Activated CD4-positive, alpha-beta T cell treated with anti-CD3 and anti-CD28 coated beads for 1 hour (primary cell): ENCODE data around the gene TIFAB.

Experiments used
- DNase-seq: peaks from one replicate; pipeline ENCODE4 v3.0.0-alpha.2; 2020

TIFAB gene

GRCh38 chr5:135481387-135481786 lies 29.2 kb upstream of the TIFAB start:
- no peak for DNase-seq

- no peak for DNase-seq
These were observed 28.4 kb upstream of the TIFAB start for GRCh38 chr5:135480511-135480910.

GRCh38 chr5:135478938-135479337 lies 26.8 kb upstream of the TIFAB start:
- DNase-seq: no peak

DNA sequence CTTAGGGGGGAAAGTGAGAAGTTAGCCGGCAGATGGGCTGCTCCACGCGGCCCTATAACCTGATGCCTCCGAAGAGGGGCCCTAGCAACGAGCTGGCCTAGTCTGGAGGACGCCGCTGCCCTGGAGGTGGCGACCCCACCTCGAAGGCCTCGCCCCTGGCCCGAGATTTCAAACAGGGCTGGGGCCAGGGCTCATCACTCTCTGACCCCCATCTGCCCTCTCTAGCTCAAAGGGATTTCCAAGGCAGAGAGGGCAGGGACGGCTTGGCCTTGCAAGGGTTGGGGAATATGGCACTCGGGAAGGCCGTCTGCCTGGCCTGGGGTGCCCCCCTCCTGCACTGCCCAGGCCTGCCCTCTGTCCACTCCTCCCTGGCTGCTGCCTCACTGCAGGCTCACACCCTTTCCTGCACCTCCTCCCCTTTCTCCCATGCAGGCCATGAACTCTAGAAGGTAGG lies 25.5 kb upstream of the TIFAB start:
- no peak for DNase-seq

DNA sequence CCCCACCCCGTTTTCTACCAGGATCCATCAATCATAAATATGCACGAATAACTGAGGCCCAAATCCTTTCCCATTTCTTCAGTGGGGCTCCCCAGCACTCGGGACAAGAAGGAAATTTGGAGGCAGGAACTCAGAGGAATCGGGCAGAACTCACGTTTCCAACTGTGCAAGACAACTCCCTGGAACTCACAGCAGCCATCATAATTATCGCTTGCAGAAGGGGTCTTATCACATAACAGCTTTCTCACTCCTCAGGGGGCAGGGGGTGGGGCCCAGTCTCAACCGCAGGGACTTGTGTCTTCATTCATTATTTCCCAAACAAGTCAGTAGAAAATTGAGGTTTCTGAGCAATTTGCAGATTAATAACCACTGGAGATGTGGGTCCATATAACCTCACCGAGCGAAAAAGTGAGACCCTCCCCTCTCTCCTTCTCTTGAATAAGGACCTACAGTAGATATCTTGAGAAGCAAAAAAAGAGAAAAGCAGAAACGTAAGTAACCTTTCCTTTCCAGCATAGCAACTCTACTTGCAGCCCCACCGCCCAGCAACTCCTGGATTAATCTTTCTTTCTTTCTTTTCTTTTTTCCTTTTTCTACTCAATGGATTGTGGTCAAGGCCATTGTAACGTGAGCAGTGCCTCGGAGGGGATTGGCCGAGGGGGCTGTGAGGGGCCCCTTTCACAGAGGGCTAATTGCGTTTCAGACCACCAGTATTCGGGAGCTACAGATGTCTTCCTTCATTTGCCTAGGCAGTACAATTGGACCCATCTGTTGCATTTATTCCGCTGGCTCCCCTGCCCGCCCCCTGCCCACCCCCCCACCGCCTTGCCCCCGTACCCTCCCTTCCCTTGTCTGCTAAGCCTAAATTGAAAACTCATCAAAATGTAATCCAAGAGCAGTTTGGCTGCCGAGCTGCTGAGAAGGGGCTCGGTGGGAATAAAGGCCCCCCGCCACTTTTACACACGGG lies 24.7 kb upstream of the TIFAB start:
- DNase-seq: no peak

GRCh38 chr5:135473956-135474670 lies 22.0 kb upstream of the TIFAB start:
- no peak for DNase-seq

- DNase-seq: no peak
These were observed 20.0 kb upstream of the TIFAB start for GRCh38 chr5:135472141-135472540.

DNA sequence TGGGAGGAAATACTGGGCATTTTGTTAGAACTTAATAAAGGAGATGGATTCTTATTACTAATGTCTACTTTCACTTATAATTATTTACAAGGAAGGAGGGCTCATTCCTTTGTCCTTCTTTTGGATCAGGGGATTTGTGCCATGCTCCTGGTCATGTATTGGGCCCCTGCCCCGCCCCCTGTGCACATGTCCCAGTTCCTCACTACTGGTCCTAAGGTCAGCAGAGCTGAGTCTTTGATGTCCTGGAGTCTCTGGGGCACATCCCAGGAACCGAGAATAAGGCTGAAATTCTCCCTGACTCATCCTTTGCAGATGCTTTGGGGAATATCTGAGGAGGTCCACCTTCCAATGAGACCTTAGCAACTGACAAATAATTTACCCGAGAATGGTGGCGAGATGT lies 19.6 kb upstream of the TIFAB start:
- DNase-seq: no peak

DNA sequence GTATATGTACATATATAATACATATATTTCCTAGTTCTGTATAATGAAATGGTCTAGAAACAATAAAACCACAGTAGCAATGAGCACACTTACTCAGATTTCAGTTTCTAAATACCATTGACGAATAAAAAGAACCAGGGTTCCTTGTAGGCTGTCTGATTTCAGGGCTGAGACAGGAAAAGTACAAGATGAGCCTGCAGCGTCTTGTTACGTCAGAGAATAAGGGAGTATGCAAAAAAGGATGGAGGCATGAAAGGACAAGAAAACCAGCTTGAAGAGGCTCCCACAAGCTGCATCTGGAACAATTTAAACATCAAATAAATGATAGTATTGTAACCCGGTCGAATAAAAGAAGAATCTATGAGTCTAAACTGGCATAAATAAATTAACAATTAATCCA lies 17.8 kb upstream of the TIFAB start:
- no peak for DNase-seq

DNA sequence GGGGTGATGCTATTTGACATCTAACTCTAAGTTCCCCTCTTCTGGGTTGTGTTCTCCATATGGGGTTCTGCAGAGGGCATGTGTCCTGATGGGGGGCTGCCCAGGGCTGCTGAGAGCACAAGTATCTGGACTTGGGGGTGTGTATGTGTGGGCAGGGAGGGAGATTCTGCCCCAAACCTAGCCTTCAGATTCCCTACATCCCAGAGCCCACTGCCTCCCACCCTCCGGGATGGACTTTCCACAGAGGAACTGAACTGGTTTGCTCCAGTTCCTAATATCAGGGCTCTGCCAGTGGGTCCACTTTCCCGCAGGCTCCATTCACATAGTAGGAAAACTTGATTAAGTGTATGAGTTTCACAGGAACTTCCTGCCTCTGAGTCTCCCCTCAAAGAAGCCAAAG lies 16.4 kb upstream of the TIFAB start:
- DNase-seq: no peak

DNA sequence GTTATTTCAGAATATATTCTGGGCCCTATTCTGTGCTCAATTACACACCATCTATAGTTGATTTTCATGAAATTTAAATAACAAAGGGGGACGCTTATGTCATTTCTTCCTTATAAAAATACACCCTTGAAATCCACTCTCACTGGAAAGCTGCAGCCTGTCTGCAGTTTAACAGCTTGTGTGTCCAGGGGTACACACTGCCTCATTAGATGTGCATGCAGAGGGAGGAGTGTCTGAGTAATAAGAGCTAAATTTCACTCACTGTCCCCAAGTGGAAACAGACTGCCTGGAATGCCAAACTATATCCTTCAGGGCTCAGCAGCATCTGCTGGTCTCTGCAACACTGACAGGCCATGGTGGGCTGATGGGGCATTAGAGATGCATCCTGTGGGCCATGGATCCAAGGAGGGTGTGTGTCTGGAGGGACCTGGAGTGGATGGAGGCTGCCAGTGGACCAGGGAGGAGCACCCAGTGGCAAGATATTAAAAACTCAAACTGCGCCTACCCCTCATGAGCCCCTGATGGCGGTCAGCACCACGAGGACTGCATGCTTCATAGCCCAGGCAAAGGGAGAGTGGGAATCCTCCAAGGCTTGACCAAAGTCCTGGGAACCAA lies 15.8 kb upstream of the TIFAB start:
- DNase-seq: no peak

GRCh38 chr5:135467051-135467625 lies 15.0 kb upstream of the TIFAB start:
- no peak for DNase-seq

- peak; percentile 52 for DNase-seq
These were observed 14.3 kb upstream of the TIFAB start for GRCh38 chr5:135466178-135467050.

DNA sequence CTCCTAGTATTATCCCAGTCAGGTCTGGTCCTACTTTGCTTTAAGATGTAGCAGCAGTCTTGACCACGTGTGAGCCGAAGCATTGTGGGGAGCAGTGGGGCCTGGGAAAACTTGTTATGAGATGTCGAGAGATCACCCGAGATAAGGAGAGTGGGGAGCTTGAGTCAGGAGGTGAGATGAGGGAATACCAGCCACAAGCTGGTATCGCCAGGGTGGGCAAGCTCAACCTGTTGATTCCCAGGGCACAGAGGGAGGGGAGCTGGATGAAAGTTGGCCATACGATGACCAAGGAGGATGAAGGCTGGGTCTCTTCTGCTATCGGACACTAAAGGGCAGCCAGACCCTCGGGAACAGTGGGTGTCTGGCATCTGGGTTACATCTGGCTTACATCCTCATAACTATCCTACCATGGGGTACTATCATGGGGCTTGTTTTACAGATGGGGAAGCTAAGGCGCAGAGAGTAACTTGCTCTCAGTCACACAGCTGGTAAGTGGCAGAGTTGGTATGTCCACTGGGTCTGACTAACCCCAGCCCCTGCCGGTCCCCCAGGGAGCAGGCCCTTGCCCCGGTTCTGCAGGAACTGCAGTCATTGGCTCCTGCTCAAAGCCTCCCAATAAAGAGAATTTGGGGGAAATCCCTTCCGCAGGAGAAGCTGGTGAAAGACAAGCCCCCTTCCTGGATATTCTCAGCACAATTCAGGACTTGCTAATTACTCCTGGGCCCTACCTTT lies 13.4 kb upstream of the TIFAB start:
- no peak for DNase-seq

DNA sequence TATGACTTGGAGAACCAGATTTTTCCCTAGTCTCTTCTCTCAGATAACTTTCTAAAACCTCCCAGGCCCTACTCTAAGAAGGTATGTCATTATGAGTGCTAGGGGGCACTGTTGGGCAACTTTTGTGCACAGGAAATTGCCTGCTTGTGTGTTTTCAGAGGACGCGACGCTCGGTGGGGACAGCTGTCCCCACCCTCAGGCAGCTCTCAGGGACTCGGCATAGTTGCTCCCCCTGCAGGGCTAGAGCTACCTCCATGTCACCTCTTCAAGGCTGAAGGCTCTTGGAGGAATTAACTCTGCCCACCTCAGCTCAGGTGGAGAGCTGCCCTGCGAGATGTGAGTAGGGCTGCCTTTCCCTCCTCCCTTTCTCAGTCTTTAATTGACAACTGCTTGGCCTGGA lies 10.2 kb upstream of the TIFAB start:
- no peak for DNase-seq

DNA sequence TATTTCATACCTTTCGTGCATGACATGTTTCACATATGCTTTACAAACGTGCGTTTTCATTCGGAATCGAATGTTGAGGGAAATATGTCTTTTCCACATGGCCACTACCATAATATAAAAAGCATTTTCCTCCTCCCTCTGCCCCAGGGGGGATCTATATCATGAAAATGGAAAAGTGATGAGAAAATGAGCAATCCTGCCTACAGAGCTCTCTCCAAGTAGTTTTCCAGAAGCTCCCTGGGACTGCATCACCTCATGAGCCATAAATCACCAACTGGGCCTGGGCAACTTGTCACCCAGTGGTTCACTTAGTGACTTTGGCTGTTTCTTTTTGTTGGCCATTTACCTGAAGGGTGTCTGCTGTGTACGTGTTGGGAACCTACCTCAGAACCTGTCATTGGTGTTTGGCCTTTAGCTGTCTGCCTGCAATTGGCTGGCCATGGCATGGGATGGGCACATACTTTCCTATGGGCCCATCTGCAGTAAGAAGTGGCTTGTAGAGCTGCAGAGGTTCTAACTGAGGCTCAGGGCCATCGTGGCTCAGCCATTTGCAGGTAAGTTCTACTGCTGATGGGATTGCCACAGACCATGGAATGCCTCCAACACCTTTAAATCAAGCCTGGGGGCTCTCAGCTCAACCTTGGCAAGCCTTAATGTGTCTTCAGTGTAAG lies 9.5 kb upstream of the TIFAB start:
- no peak for DNase-seq

- no peak for DNase-seq
These were observed 8.3 kb upstream of the TIFAB start for GRCh38 chr5:135460246-135461033.

GRCh38 chr5:135458921-135459331 lies 6.8 kb upstream of the TIFAB start:
- DNase-seq: no peak

- no peak for DNase-seq
These were observed 6.2 kb upstream of the TIFAB start for GRCh38 chr5:135458356-135458755.
